Heart left ventricle (tissue), 16 donors: Measurements from ENCODE around the gene ISY1. TPM values are rescaled to one million over a fixed set of nuclear protein-coding genes. Genes with fewer than 3 reads are reported as not detected.

Source experiments
- ATAC-seq, 4 donors: fragments of 200-7000 bp; cut with Tn5 transposase; one replicate each; pipeline ENCODE4 v1.9.1; 2020 to 2022; ENCODE audit warnings: moderate library complexity in 4 of 4, mild to moderate bottlenecking in 3 of 4, moderate number of reproducible peaks in 1 of 4
- DNase-seq, 5 donors: peaks; one replicate each; pipeline ENCODE4 v3.0.0-alpha.2; 2020
- H3K27ac ChIP-seq, 12 donors: fragments of 200-600 bp; sonication (generic) in 4 of 12; one replicate each; pipeline versions ENCODE4 v1.5.0 to v1.8.0; 2016 to 2022; ENCODE audit warnings: mild to moderate bottlenecking in 2 of 12
- H3K27me3 ChIP-seq, 9 donors: fragments of 200-600 bp; sonication (generic) in 2 of 9; one replicate each; pipeline versions ENCODE4 v1.5.1 to v1.8.0; 2016 to 2022; ENCODE audit warnings: mild to moderate bottlenecking in 3 of 9
- H3K36me3 ChIP-seq, 9 donors: fragments of 200-600 bp; sonication (generic) in 2 of 9; one replicate each; pipeline versions ENCODE4 v1.5.0 to v1.8.0; 2018 to 2022; ENCODE audit warnings: mild to moderate bottlenecking in 2 of 9
- H3K4me1 ChIP-seq, 12 donors: fragments of 200-600 bp; sonication (generic) in 4 of 12; one replicate each; pipeline versions ENCODE4 v1.5.0 to v1.8.0; 2016 to 2022; ENCODE audit warnings: mild to moderate bottlenecking in 3 of 12
- H3K4me3 ChIP-seq, 12 donors: fragments of 200-600 bp; sonication (generic) in 4 of 12; one replicate each; pipeline versions ENCODE4 v1.5.0 to v1.8.0; 2017 to 2022; ENCODE audit warnings: mild to moderate bottlenecking in 9 of 12, moderate library complexity in 4 of 12
- H3K9me3 ChIP-seq, 12 donors: fragments of 200-600 bp; sonication (generic) in 4 of 12; one replicate each; pipeline versions ENCODE4 v1.5.0 to v1.8.0; 2016 to 2022; ENCODE audit warnings: mild to moderate bottlenecking in 1 of 12
- CTCF ChIP-seq, 12 donors: fragments of 200-600 bp; sonication (generic) in 4 of 12; IDR thresholded peaks; one replicate each; pipeline versions ENCODE4 v1.5.0 to v1.8.0; 2018 to 2022; ENCODE audit warnings: antibody characterized with exemption in 12 of 12, mild to moderate bottlenecking in 5 of 12
- POLR2A ChIP-seq, 2 donors: fragments of 450-650 bp; IDR thresholded peaks; one replicate each; pipeline ENCODE4 v1.6.1; 2017; ENCODE audit warnings: antibody characterized with exemption in 2 of 2, mild to moderate bottlenecking in 2 of 2, moderate library complexity in 2 of 2
- WGBS, 4 donors: extraction: QIAGEN DNeasy Blood & Tissue Kit in 2 of 4; methylation state at CpG; one replicate each; pipeline versions ENCODE4 v1.1.5 to v1.1.7; 2013 to 2018; 5-methylcytosine and 5-hydroxymethylcytosine counted together
- intact Hi-C, 10 donors: fragments of 100-400 bp; cut with DNase I; formaldehyde crosslinking; loops; one replicate each; pipeline versions ENCODE4 v1.11.1 to v1.14.2; 2022
- polyA plus RNA-seq, 2 donors: library from polyadenylated mRNA; stranded (reverse); fragments of 200-250 nt; gene quantifications; one replicate each; pipeline ENCODE4 v1.2.3, GENCODE V29; 2013
- total RNA-seq, 9 donors: library from RNA; depleted of rRNA in 2 of 9; stranded (reverse); fragments of >200 nt in 2 of 9; fragmentation: NEBNext Ultra II Directional in 3 of 9; extraction: Animal tissue kit (Norgen Biotek cat#: 25700) in 3 of 9; gene quantifications; one replicate each; pipeline versions ENCODE4 v1.1.0 to v1.2.4, GENCODE V29; 2016 to 2023
- donor health status: ischemic (EF 13 %, LVEDD 7.1; RV severe dilation, severe dysfunction).
- donor health status: healthy with polysubstance abuse.
- donor health status: DM: no; HTN: yes; CAD: no.
- donor health status: DM: no; HTN: no; CAD: no.
- donor health status: ischemic (EF 25% LVEDD 6.9; RV normal size, moderate dysfunction).
- donor health status: ischemic (EF 25% LVEDD 5.7; RV mildly dilated, moderate dysfunction).
- donor health status: healthy.
- donor health status: DM: yes; HTN: yes; CAD: no.
- donor health status: ischemic (EF 35%, LVEDD 5.7; RV mildly dilated, moderate dysfunction).
- donor health status: nonischemic (EF 11% LVEDD 7.7; RV severe dilation, severe dysfunction).
- donor health status: DM: yes; HTN: yes; CAD: no.
- donor health status: PGD.
- donor health status: ischemic (EF 29% LVEDD 5.4; RV normal size, mild dysfunction).
- donor health status: nonischemic (EF 23%, LVEDD 6.1; RV moderate dilation, normal function).

Gene ISY1
- total and polyA plus RNA-seq, 11 donors = 14.9 to 31.2 (median 24.5) TPM

GRCh38 chr3:129118745-129119144 lies 42.1 kb downstream of the ISY1 start:
- 83 to 91% (median 85%) methylated on average over 5 of the region's 5 CpGs for WGBS, 4 donors
- TF ChIP-seq POLR2A (IDR thresholded peaks at IDR 0.05) = no peak
- TF ChIP-seq CTCF (IDR thresholded peaks at IDR 0.05) = no peak
- peak overlapping the region in 2 of 12 donors; percentile 84 to 96 for H3K27ac ChIP-seq
- no peaks in the 10 kb centered on the region for H3K9me3 ChIP-seq
- intact Hi-C loops = no loop called here
- H3K4me1 ChIP-seq = peaks cover 10 to 47% (median 30%) of the 10 kb centered on the region in 12 donors
- no peaks in the 10 kb centered on the region for H3K27me3 ChIP-seq
- ATAC-seq = no peak
- no peak for DNase-seq
- H3K4me3 ChIP-seq = peak overlapping the region in 1 of 12 donors; percentile 93
- peaks cover 0 to 28% (median 13%) of the 10 kb centered on the region in 9 donors for H3K36me3 ChIP-seq

GRCh38 chr3:129117134-129117533 lies 43.7 kb downstream of the ISY1 start:
- TF ChIP-seq POLR2A (IDR thresholded peaks at IDR 0.05) = no peak
- TF ChIP-seq CTCF (IDR thresholded peaks at IDR 0.05) = no peak

GRCh38 chr3:129116482-129116946 lies 44.3 kb downstream of the ISY1 start:
- H3K4me1 ChIP-seq = peaks cover 10 to 47% (median 30%) of the 10 kb centered on the region in 12 donors
- 39 to 54% (median 46%) methylated on average over 5 of the region's 5 CpGs for WGBS, 4 donors
- no peak for DNase-seq
- H3K27me3 ChIP-seq = no peaks in the 10 kb centered on the region
- H3K27ac ChIP-seq = peak overlapping the region in 9 of 12 donors; percentile 3 to 59 (median 13)
- no peak overlapping the region for H3K4me3 ChIP-seq
- ATAC-seq = no peak
- TF ChIP-seq CTCF (IDR thresholded peaks at IDR 0.05) (no peak), POLR2A (IDR thresholded peaks at IDR 0.05) (no peak)
- peaks cover 0 to 43% (median 17%) of the 10 kb centered on the region in 9 donors for H3K36me3 ChIP-seq
- no peaks in the 10 kb centered on the region for H3K9me3 ChIP-seq
- intact Hi-C loops = no loop called here

More at GRCh38 chr3:129117134-129117533, 43.7 kb downstream of the ISY1 start:
- peaks cover 0 to 41% (median 17%) of the 10 kb centered on the region in 9 donors for H3K36me3 ChIP-seq
- H3K4me1 ChIP-seq = peaks cover 10 to 47% (median 30%) of the 10 kb centered on the region in 12 donors
- H3K27ac ChIP-seq = peak overlapping the region in 3 of 12 donors; percentile 7 to 59 (median 8)
- H3K27me3 ChIP-seq = no peaks in the 10 kb centered on the region
- ATAC-seq (no peak), DNase-seq (no peak)
- no peak overlapping the region for H3K4me3 ChIP-seq
- intact Hi-C loops = no loop called here
- H3K9me3 ChIP-seq = no peaks in the 10 kb centered on the region

GRCh38 chr3:129114455-129114854 lies 46.4 kb downstream of the ISY1 start:
- no peak overlapping the region for H3K4me3 ChIP-seq
- no peaks in the 10 kb centered on the region for H3K27me3 ChIP-seq
- ATAC-seq (no peak), DNase-seq (no peak)
- TF ChIP-seq CTCF (IDR thresholded peaks at IDR 0.05) (no peak), POLR2A (IDR thresholded peaks at IDR 0.05) (no peak)
- H3K4me1 ChIP-seq = peaks cover 1 to 38% (median 18%) of the 10 kb centered on the region in 12 donors
- WGBS, 4 donors = 89 to 97% (median 94%) methylated on average over 6 of the region's 6 CpGs
- intact Hi-C loops = no loop called here
- peaks cover 0 to 60% (median 23%) of the 10 kb centered on the region in 9 donors for H3K36me3 ChIP-seq
- no peaks in the 10 kb centered on the region for H3K9me3 ChIP-seq
- H3K27ac ChIP-seq = no peak overlapping the region
